Left renal pelvis (tissue), 4 donors: ENCODE data around the gene KDR. TPM values are rescaled to one million over a fixed set of nuclear protein-coding genes. Genes with fewer than 3 reads are reported as not detected.

Experiments used
- DNase-seq, 4 donors: peaks; one replicate each; pipeline ENCODE4 v3.0.0-alpha.2; 2013; ENCODE audit warnings: low read depth in 4 of 4, low spot score in 3 of 4
- polyA plus RNA-seq, 4 donors: library from polyadenylated mRNA; unstranded; fragments of 120-200 nt; gene quantifications; one replicate each; pipeline ENCODE4 v1.2.1, GENCODE V29; 2013; ENCODE audit not compliant: insufficient read length in 4 of 4

Gene KDR
- polyA plus RNA-seq, 4 donors = 43.5 to 58.4 (median 53.1) TPM

DNA sequence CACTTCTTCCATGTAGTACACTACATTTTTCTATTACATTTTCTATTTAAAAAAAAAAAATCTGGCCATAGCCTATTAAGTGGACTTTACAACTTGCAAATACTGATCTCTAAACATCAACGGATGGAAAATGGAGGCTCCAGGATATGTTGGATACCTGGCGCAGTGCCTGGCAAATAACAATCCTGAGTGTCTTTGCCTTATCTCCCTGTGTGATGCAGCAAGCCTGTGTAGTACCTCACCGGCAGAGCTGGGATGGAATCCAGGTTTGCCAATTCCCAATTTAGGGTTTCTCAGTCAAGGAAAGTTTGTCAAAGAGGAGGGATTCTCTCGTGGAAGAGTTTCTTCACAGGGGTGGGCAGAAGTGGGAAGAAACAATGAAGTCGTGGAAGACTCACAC, 93.2 kb downstream of the KDR start:
- no peak for DNase-seq

DNA sequence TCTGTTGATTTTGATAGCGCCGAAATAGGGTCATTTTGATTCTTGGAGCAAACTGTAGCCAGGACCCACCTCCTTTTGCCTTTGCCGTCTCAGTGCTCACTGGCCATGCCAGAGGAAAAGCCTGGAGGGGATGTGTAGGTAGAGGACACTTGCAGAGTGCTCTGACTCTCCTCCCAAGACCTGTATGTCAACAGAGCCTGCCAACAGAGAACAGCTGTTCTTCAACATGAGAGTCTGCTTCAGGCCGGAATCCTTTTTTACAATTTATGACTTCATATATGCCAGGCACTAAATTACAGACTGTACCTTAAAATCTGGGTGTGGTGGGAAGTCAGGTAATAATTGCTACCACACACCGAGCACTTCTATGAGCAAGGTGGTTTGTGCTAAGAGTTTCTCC, 94.2 kb downstream of the KDR start:
- DNase-seq = no peak

DNA sequence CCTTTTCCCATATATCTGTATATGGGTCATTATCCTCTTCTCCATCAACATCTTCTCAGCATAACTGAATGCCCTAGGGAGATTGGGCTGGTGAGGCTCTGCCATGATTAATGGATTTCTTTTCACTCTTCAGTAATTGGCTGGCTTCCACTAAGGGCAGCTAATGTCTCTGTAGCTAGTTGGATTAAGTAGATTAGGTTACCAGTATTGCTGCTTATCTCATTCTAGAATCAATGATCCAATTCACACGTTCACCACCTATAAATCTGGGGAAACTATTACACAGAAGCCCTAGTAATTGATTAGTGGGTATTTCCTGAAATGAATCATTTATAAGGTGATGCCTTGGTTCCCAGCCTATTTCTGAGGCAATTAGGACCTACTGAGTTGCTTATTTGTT, 94.8 kb downstream of the KDR start:
- no peak for DNase-seq

DNA sequence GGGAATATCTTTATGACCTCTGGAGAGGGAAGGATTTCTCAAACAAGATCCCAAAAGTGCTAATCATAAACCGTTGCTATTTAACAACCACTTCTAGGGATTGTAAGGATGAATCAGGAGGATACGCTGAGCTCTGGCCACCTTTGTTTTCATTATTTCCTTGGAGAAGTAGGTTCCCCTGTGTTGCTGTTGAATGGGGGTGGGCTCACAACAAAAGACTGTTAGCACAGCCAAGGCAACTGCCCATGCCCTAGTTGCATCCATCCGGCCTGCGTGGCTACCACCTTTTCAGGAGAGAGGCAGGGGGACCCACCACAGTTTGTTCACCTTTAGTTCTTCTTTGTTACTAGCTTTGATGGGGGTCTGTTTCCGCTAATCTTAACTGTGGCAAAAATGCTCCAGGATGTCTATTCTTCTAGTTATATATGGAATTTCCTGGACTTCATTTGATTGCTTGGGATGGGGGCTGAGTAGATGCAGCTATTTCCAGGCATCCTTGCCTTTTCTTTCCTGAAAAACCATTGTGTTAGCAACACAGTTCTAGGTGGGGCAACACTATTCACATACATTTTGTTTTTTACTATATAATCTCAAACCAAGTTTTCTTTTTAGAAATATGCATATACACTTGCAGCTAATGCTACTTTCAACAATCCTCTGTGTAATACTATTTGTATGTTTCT, 95.4 kb downstream of the KDR start:
- no peak for DNase-seq

DNA sequence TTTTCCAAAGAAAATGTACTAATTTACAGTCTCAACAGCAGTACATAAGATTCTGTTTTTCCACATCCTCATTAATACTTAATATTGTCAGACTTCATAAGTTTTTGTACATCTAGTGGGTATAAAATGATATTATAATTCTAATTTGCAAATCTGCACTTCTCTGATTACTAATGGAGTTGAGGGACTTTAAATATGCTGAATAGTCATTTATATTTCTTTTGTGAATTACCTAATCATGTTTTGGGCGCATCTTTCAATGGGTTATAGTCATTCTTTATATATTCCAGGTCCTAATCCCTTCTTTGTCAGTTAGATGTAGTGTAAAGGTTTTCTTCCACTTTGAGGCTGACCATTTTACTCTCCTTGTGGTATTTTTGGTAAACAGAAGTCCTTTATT, 96.1 kb downstream of the KDR start:
- DNase-seq = no peak

Other genes with a start within 250 kb of the KDR start
- 10 to 100 TPM; 18.7 to 21.5 (median 19.4) TPM for gene SRD5A3, start 220.6 kb upstream of the KDR start, polyA plus RNA-seq